NCI-H2107 (cell line): Measurements from ENCODE around the gene ZNF490.
"Not testable (repeated sequence)": the region's sequence is repeated elsewhere in the genome, so short reads cannot be mapped to it uniquely, and the experiment has no call there.

Experiments used
- DNase-seq: peaks from one replicate; lab custom pipeline; 2025; lab: John Stamatoyannopoulos, UW

ZNF490 gene

DNA sequence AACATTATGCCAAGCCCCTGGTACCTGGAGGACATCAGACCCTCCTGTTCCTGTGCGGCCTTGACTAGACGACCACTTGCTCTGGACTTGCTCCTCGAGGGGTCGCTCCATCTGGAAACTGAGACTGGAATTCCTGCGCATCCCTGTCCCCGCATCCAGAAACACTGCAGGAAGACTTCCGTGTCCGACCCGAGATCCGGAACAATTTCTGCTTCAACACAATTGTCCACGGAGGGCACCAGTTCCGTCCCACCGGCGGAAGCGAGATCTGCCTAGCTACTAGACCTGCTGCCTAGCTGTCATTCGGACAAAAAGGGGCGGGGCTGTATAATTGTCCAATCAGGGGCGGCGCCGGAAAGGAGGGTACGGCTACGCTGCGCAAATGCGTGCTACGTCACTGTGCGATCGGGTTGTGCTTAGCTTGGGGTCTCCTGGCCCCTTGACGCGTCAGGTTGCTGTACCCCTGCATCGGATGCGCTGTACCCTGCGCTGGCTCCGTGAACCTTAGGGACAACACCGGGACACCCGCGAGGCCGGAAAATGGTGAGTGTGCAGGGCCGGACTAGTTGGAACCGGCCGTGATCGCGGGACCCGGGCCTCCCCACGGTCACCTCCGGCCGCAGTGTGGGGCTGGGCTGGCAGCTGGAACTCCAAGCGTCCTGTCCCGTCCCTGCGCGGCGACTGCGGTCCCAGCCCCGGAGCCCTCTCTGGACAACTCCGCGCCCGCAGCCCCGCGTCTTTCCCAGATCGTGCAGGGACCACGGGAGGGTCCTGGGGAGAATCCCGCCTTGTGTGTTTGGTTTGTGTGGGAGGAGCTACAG lies at the start of gene ZNF490, which contains the start of gene ZNF791:
Gene ZNF490, minus strand, starts transcription at position 274 of the 821 bp plus-strand sequence. Its CDS starts 133 bp downstream, at position 141.
Gene ZNF791, plus strand, starts transcription at position 381 of the 821 bp plus-strand sequence. Its CDS starts 160 bp downstream, at position 541.
- DNase-seq = peak; percentile 91

DNA sequence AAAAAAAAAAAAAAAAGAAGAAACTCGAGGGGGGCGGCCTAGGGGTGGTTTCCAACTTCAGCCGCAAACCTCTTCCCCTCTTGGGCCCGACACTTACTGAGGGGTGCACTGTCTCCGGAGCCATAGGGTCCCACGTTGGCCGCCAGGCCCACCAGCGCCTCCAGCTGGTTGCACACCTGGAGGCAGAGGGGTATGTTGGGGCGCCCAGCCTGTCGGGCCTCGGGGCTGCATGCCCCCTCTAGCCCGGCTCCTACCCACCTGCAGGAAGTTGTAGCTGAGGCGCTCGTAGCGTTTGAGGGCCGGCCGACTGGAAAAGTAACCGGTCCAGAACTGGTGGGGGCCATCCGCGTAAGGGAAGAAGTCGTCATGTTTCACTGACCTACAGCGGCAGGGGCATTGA lies 47.4 kb upstream of the ZNF490 start:
- DNase-seq = no peak

DNA sequence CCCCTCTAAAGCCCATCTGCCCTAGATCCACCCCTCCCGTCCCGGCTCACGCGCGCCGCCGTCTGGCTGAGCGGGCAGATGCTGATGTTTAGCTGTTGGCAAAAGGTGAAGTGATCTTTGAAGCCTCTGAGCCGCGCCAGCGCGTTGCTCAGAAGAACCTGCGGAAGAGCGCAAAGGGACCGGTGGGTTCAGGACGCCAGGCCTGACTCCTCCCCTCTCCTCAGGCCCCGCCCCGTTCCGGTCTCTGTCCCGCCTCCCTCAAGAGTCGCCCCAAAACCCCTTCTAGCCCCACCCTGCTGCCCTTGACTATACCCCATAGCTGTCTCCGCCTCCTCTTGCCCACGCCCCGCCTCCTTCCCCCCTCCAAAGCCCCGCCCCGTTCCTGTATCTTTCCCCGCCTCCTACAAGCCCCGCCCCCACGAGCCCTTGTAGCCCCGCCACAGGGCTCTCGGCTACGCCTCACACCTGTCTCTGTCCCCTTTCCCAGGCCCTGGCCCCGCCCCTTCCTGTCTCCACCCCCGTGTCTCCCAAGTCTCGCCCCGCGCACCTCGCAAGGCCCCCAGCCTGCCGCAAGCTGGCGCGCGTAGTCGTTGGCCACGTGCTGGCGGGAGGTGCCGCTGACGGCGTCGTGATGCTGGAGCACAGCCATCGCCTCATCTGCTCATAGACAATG lies 46.4 kb upstream of the ZNF490 start:
- DNase-seq = no peak

DNA sequence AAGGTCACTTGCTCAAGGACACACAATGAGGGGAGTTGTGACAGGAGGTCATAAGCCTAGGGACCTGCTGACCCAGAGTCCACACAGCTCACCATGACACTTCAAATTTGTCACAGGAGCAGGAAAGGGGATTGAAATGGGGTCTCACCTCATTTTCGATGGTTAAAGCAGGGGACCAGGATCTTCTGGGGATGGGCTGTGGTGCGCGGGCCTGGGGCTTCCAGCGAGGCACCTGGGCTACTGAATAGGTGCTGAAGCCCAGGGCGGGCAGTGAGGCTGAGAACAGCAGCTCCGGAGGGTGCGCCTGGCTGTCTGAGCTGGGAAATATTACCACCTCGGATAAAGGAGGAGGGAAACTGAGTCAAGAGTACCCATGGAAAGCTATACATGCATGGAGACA lies 44.9 kb upstream of the ZNF490 start:
- DNase-seq = no peak

DNA sequence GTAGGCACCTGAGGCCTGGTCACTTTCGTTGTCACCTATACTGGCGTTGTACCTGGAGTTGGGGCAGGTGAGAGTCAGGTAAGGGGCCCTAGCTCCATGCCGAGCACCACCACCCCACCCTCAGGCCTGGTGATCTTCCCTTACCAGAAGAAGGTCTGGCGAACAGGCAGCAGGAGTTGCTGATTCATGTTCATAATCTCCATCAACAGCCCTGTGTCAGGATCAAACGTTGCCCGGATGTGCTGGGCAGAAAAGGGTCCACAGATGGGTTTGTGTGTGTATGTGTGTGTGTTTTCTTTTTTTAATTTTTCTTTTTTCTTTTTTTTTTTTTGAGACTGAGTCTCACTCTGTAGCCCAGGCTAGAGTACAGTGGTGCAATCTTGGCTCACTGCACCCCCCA lies 41.6 kb upstream of the ZNF490 start:
- no peak for DNase-seq

DNA sequence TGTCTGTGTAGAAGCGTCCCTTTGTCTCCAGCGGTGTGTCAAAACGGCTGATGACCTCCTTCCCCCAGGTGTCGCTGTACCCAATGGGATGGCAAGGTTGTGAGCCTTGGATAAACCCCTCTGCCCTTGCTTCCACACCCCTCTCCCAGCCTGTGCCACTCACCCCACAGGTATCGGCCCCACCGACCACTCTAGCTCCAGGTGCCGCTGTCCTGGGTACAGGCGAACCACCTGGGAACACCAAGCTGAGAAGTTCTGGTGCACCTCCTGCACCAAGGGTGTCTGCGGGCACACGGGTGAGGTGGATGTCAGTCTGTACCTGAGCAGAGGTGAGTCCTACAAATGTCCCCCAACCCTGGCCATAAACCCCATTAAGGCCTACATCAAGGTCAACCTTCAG lies 39.3 kb upstream of the ZNF490 start:
- no peak for DNase-seq

DNA sequence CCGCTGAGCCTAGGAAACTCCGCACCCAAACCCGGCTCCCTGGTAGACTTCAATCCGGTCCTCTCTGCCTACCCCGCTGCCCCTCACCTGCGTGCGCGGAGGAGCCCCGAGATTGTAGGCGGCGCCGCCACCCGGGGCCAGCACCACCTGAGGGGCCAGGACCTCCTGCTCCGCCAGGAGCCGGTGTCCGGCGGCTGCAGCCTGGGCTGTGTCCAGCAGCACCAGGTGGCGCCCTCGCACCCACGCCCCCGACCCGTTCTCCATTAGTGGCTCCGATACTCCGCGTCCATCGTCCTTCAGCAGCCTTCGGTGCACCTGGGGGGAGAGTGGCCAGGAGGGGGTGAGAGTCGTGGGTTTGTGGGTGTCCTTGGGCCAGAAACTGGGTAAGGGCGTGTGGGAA lies 37.5 kb upstream of the ZNF490 start:
- DNase-seq = no peak

DNA sequence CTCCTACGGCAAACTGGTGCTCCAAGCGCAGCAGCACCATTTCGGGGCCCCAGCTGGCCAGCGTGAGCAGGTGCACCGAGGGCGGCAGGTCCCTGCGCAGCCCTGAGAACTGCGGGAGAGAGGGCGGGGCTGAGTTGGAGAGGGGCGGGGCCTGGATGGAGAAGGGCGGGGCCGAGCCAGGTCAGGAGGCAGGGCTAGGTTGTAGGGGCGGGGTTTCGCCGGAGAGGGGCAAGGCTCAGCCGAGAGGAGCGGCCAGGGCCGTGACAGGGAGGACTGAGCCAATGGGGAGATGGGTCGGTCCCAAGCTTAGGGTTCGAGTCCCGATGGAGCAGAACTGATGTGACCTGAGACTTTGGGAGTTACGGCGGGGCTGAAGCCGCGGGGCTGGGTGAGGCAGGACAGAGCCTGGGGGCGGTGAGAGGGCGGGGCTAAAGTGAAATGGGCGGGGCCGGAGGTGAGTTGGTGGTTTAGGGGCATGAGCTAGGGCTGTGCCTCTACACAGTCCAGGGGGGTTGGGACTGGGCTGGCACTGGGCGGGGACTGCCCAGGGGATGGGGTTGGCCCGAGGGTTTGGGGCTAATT lies 37.0 kb upstream of the ZNF490 start:
- no peak for DNase-seq

DNA sequence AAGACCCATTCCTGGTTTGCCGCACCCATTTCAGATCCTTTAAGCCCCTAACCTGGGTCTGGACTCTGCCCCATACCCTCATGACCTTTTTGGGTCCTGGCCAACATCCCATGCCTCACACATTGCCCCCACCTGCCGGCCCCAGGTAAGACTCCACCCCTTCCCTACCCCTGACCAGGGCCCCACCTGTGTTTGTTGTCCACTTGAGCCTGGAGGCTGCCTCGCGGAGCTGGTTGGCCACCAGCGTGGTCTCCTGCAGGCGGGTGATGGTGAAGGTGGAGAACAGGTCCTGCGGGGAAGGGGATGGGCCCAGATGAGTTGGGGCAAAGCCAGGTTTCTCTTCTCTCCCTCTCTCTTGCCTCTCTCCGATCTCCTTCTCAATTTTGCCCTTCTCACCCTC lies 36.4 kb upstream of the ZNF490 start:
- no peak for DNase-seq

DNA sequence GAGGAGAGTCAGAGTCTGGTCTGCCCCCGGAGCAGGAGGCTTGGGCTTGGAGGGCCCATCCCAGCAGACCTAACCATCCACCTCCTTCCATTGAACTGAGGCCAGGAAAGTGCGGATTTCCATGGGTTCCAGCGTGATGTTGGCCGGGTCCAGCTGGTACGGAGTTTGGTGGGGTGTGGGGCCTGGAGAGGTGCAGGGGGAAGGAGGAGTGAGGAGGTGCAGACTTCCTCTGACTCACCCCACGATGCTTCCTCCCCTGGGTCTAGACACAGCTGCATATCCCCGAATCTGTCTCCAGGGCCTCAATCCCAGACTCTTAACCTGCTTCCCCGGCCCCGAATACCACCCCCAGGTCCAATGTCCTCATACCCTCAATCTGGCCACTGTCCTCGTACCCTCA lies 35.9 kb upstream of the ZNF490 start:
- DNase-seq = no peak

DNA sequence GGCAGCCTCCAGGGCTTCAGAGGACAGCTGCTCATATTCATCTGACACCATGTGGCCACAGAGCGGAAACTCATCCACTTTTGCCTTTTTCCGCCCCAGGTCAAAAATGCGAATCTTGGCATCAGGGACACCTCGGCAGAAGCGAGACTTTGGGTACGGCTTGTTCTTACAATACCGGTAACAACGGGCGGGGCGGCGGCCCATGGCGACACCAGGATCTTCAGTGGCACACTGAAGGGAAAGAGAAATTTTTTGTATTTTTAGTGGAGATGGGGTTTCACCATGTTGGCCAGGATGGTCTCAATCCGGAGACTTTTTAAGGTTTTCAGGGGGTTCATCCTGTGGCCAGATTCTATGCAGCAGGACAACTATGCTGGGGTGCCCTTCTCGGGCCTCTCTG lies 33.1 kb upstream of the ZNF490 start:
- not testable (repeated sequence) for DNase-seq

DNA sequence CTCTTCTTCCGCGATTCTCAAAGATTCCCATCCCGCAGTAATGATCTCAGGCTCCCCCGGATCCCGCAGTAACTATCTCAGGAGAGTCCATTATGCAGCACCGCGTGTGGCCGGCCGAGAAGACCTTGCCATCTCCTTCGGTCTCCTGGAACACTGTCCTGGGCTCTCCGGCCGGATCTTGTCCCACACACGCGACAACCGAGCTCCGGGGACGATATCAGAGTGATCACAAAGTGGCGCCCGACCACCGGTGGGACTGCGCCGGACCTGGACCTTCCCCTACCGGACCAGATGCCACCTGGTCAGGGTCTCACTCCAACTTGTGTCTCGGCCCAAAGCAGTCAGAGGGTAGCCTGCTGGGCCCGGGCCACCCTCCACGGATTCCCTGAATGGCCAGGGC lies 31.9 kb upstream of the ZNF490 start:
- DNase-seq = no peak

DNA sequence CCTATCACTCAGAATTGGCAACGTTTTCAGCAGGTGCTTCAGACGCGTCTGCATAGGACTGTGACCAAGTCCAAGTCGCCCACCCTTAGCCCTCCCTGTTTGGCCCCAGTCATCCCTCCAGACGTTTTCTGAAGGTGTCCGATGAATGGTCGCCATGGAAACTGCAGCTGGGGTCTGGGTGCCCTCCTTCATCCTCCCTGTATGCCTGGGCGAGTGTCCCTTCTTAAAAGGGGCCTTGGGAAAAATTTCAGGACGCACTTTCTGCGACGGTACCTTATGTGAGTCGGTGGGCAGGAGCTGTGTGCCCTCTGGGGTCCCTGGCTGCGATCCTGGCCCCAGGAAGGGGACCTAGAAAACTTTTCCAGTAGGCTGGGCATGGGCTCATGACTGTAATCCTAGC lies 30.8 kb upstream of the ZNF490 start:
- no peak for DNase-seq

DNA sequence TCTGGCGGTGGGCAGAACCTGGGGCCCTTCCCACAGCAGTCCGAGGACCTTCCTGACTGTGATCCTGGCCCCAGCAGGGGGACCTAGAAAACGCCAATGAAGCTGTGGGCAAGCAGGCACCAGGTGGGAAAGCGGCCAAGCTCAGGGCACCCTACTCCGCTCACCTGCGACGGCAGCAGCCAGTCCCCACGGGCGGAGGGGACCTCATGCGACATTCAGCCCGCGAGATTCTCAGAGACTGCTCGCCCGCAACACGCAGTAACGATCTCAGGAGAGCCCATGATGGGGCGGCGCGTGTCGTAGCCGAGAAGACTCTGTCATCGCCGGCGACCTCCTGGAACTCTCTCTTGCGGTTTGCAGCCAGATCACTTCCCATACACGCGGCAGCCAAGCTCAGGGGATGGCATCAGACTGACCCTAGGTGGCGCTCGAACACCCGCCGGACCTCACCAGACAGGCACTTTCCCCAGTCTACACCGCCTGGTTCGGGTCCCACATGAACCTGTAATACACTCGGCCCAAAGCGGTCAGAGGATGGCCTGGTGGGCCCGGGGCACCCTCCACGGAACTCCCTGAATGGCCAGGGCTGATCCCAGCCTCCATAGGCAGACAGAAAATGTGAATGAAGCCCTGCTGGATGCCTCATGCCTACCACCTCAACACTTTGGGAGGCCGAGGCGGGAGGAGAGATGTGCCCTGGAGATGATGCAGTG lies 29.4 kb upstream of the ZNF490 start:
- peak; percentile 53 for DNase-seq

DNA sequence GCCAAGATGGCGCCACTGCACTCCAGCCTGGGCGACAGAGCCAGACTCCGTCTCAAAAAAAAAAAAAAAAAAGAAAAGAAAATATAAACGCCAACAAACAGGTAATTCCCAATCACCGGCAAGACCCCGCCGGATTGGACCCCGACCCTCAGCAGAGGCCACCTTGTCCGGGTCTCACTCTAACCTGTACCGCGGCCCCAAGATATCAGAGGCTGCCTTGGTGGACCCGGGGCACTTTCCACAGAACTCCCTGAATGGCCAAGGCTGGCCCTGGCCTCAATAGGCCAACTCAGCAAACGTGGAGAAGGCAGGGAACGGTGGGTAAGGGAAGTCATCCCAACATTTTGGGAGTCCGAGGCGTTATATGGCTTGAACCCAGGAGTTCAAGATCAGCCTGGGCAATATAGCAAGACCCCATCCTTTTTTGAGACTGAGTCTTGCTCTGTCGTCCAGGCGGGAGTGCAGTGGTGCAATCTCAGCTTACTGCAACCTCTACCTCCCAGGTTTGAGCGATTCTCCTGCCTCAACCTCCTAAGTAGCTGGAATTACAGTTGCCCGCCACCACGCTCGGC lies 28.1 kb upstream of the ZNF490 start:
- no peak for DNase-seq

DNA sequence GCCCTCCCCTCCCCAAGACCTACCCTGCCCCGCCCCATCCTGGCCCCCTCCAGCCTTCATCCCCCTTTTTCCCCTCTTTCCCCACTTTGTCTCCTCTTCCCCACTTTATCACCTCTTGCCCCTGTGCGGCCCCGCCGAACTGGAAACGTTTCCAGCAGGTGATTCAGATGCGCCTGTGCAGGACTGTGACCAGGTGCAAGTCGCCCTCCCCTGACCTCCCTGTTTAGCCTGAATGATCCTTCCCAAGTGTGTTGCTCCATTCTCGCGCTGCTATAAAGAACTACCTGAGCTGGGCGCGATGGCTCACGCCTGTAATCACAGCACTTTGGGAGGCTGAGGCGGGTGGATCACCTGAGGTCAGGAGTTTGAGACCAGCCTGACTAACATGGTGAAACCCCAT lies 26.0 kb upstream of the ZNF490 start:
- DNase-seq = no peak

DNA sequence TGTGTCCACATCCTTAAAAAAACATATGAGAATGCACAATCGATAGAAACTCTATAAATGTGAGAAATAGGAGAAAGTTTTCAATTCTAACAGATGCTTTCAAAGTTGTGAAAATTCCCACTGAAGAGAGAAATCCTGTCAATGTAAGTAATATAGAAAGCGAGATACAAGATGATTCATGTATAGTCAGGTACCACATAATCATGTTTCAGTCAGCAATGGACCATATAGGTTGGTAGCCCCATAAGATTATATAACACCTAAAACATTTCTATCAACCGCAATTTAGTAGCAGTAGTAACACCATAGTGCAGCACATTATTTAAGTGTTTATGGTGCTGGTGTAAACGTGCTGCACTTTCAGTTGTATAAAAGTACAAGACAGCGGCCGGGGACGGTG lies 18.6 kb upstream of the ZNF490 start:
- no peak for DNase-seq

DNA sequence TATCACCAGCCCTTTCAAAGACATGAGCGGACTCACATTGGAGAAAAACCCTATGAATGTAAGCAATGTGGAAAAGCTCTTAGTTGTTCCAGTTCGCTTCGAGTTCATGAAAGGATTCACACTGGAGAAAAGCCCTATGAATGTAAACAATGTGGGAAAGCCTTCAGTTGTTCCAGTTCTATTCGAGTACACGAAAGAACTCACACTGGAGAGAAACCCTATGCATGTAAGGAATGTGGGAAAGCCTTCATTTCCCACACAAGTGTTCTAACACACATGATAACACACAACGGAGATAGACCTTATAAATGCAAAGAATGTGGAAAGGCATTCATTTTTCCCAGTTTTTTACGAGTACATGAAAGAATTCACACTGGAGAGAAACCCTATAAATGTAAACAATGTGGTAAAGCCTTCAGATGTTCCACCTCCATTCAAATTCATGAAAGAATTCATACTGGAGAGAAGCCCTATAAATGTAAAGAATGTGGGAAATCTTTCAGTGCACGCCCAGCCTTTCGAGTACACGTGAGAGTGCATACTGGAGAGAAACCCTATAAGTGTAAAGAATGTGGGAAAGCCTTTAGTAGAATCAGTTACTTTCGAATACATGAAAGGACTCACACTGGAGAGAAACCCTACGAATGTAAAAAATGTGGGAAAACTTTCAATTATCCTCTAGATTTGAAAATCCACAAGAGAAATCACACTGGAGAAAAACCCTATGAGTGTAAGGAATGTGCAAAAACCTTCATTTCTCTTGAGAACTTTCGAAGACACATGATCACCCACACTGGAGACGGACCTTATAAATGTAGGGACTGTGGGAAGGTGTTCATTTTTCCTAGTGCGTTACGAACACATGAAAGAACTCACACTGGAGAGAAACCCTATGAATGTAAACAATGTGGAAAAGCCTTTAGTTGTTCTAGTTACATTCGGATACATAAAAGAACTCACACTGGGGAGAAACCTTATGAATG lies 17.7 kb upstream of the ZNF490 start:
- DNase-seq = no peak

DNA sequence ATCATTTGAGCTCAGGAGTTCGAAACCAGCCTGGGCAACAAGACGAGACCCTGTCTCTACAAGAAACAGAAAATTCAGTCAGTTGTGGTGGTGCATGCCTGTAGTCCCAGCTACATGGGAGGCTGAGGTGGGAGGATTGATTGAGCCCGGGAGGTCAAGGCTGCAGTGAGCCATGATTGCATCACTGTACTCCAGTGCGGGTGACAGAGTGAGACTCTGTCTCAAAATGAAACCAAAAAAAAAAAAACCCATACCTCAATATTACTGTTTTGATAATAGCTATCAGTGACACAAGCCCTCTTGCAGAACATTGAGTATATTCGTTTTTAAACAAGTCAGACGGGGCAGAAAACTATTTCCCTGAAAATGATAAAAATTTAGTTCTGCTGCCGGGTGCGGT lies 16.3 kb upstream of the ZNF490 start:
- no peak for DNase-seq

DNA sequence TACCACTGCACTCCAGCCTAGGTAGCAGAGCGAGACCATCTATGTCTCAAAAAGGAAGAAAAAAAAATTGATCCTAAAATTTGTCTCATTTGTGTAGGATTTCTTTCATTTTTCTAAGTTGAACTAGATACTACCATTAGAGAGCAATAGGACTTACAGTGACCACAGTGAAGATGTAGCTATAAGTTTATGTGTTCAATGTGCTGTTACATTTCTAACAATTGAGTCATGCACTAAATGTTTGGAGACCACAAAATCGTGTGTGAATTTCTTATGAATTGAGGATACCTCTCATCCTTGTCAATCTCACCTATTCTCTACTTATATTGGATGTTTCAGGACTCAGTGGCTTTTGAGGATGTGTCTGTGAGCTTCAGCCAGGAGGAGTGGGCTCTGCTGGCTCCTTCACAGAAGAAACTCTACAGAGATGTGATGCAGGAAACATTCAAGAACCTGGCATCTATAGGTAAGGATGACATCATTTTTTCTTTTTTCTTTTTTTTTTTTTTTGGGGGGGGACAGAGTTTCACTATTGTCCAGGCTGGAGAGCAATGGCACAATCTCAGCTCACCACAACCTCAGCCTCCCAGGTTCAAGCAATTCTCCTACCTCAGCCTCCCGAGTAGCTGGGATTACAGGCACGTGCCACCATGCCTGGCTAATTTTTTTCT lies 12.9 kb upstream of the ZNF490 start:
- DNase-seq = no peak
